CD4-positive, alpha-beta memory T cell (primary cell): ENCODE data around the gene MGST3. TPM values are rescaled to one million over a fixed set of nuclear protein-coding genes. Genes with fewer than 3 reads are reported as not detected.

Experiments
- CTCF ChIA-PET: fragments of 350-600 bp; sonication (Branson Sonifier 250); formaldehyde crosslinking; loops from one replicate; lab custom pipeline; 2021; ENCODE audit warnings: inconsistent platforms; ENCODE audit not compliant: partially characterized antibody; lab: Charles Lee
- POLR2A ChIA-PET: fragments of 350-600 bp; sonication (Branson Sonifier 250); formaldehyde crosslinking; loops from one replicate; lab custom pipeline; 2021; ENCODE audit not compliant: partially characterized antibody; lab: Charles Lee
- DNase-seq, 5 donors: peaks; one replicate each; pipeline versions ENCODE4 v3.0.0 to v3.0.0-alpha.2; 2020 to 2022; ENCODE audit warnings: mixed read lengths in 1 of 5
- H3K27ac ChIP-seq: one replicate; pipeline ENCODE4 v1.7.0; 2013; ENCODE audit warnings: low read depth, low read length
- H3K27me3 ChIP-seq: 2 replicates; pipeline ENCODE4 v1.7.0; 2013; ENCODE audit warnings: mild to moderate bottlenecking, low read length, moderate library complexity; ENCODE audit not compliant: insufficient read depth
- H3K36me3 ChIP-seq: 2 replicates; pipeline ENCODE4 v1.7.0; 2013; ENCODE audit warnings: mild to moderate bottlenecking, low read length, moderate library complexity; ENCODE audit not compliant: insufficient read depth
- H3K4me1 ChIP-seq: 2 replicates; pipeline ENCODE4 v1.7.0; 2013; ENCODE audit warnings: mild to moderate bottlenecking, low read length, moderate library complexity; ENCODE audit not compliant: insufficient read depth
- H3K4me3 ChIP-seq, 2 donors: one replicate each; pipeline ENCODE4 v1.7.0; 2013; ENCODE audit warnings: low read length in 2 of 2, mild to moderate bottlenecking in 1 of 2
- H3K9me3 ChIP-seq, 2 donors: one replicate each; pipeline ENCODE4 v1.7.0; 2013; ENCODE audit warnings: low read length in 2 of 2, control low read depth in 1 of 2; ENCODE audit not compliant: control insufficient read depth in 1 of 2
- H3K27ac Mint-ChIP-seq, 7 donors: one replicate each; pipeline ENCODE4 v1.8.0; 2020 to 2021; ENCODE audit warnings: mixed read lengths in 7 of 7, mild to moderate bottlenecking in 6 of 7, inconsistent platforms in 3 of 7, moderate library complexity in 3 of 7
- H3K27me3 Mint-ChIP-seq, 2 donors: one replicate each; pipeline ENCODE4 v1.8.0; 2020 to 2021; ENCODE audit warnings: mixed read lengths in 2 of 2
- H3K36me3 Mint-ChIP-seq, 2 donors: one replicate each; pipeline ENCODE4 v1.8.0; 2020 to 2021; ENCODE audit warnings: mixed read lengths in 2 of 2, inconsistent platforms in 1 of 2, mild to moderate bottlenecking in 1 of 2
- H3K4me1 Mint-ChIP-seq, 4 donors: one replicate each; pipeline ENCODE4 v1.8.0; 2020 to 2021; ENCODE audit warnings: mixed read lengths in 4 of 4, mild to moderate bottlenecking in 1 of 4
- H3K4me3 Mint-ChIP-seq, 8 donors: one replicate each; pipeline ENCODE4 v1.8.0; 2020 to 2021; ENCODE audit warnings: mixed read lengths in 8 of 8, mild to moderate bottlenecking in 7 of 8, moderate library complexity in 6 of 8, inconsistent platforms in 3 of 8
- H3K9me3 Mint-ChIP-seq, 8 donors: one replicate each; pipeline ENCODE4 v1.8.0; 2020 to 2021; ENCODE audit warnings: mixed read lengths in 8 of 8, mild to moderate bottlenecking in 5 of 8, inconsistent platforms in 3 of 8, moderate library complexity in 1 of 8
- intact Hi-C: fragments of 100-400 bp; cut with micrococcal nuclease; formaldehyde crosslinking; loops from one replicate; pipeline ENCODE4 v1.15.1; 2023
- polyA plus RNA-seq, 2 donors: library from polyadenylated mRNA; unstranded; fragments of 300-500 nt; fragmentation: Illumina TruSeq; gene quantifications; one replicate each; pipeline ENCODE4 v1.2.3, GENCODE V29; 2021
- total RNA-seq, 2 experiments: library from RNA; stranded (reverse); gene quantifications; one replicate each; pipeline ENCODE4 v1.2.3, GENCODE V29; 2021

MGST3 gene
- total and polyA plus RNA-seq, 4 experiments from 2014 or later: 67.6 to 176 (median 123) TPM

- H3K27ac Mint-ChIP-seq: no peak overlapping the region
- no peak overlapping the region for H3K4me3 Mint-ChIP-seq
These were observed 9.0 kb downstream of the MGST3 start for GRCh38 chr1:165639821-165640623.

GRCh38 chr1:165641231-165641987 lies 10.4 kb downstream of the MGST3 start:
- CTCF ChIA-PET: no interaction called here
- Mint-ChIP-seq H3K36me3 (peaks cover 7 to 31% of the 10 kb centered on the region in 2 donors), H3K9me3 (no peaks in the 10 kb centered on the region), H3K4me3 (no peak overlapping the region), H3K27me3 (no peaks in the 10 kb centered on the region), H3K4me1 (peaks cover 22 to 33% (median 23%) of the 10 kb centered on the region in 4 donors), H3K27ac (no peak overlapping the region)
- intact Hi-C loops: no loop called here
- H3K27ac ChIP-seq: no peak overlapping the region
- POLR2A ChIA-PET: no interaction called here
- DNase-seq: no peak
- H3K36me3 ChIP-seq: no peaks in the 10 kb centered on the region
- no peaks in the 10 kb centered on the region for H3K27me3 ChIP-seq
- H3K4me3 ChIP-seq: no peak overlapping the region
- peaks cover 13% of the 10 kb centered on the region for H3K4me1 ChIP-seq
- no peaks in the 10 kb centered on the region for H3K9me3 ChIP-seq

More at GRCh38 chr1:165639821-165640623, 9.0 kb downstream of the MGST3 start:
- DNase-seq: no peak
- no peaks in the 10 kb centered on the region for H3K27me3 Mint-ChIP-seq
- Histone ChIP-seq H3K9me3 (no peaks in the 10 kb centered on the region), H3K27me3 (no peaks in the 10 kb centered on the region), H3K4me3 (no peak overlapping the region), H3K4me1 (no peaks in the 10 kb centered on the region), H3K27ac (no peak overlapping the region), H3K36me3 (no peaks in the 10 kb centered on the region)
- ChIA-PET POLR2A (no interaction called here), CTCF (no interaction called here)
- no peaks in the 10 kb centered on the region for H3K9me3 Mint-ChIP-seq
- peaks cover 12 to 19% (median 17%) of the 10 kb centered on the region in 4 donors for H3K4me1 Mint-ChIP-seq
- peaks cover 7 to 29% of the 10 kb centered on the region in 2 donors for H3K36me3 Mint-ChIP-seq
- intact Hi-C loops: loop anchor here (10.0 kb wide), 1 partner anchor 185 kb away; the partner anchor contains the start of gene UCK2

- H3K27me3 ChIP-seq: no peaks in the 10 kb centered on the region
- ChIA-PET POLR2A (interaction anchor here (0.6 to 2.7 kb wide), 2 partner anchors 13 to 421 kb away, joined by 3 to 10 read pairs; partner anchors contain the start of gene MGST3), CTCF (no interaction called here)
- Mint-ChIP-seq H3K9me3 (no peaks in the 10 kb centered on the region), H3K4me1 (peaks cover 21 to 45% (median 31%) of the 10 kb centered on the region in 4 donors), H3K27ac (peak overlapping the region in 2 of 7 donors; percentile 12 to 46), H3K4me3 (no peak overlapping the region), H3K36me3 (peaks cover under 1 to 14% of the 10 kb centered on the region in 2 donors), H3K27me3 (no peaks in the 10 kb centered on the region)
- no peak for DNase-seq
- H3K4me1 ChIP-seq: peaks cover 22% of the 10 kb centered on the region
- no peaks in the 10 kb centered on the region for H3K9me3 ChIP-seq
- H3K27ac ChIP-seq: no peak overlapping the region
- intact Hi-C loops: no loop called here
- H3K36me3 ChIP-seq: no peaks in the 10 kb centered on the region
- no peak overlapping the region for H3K4me3 ChIP-seq
These were observed 13.2 kb downstream of the MGST3 start for GRCh38 chr1:165644064-165644735.

- DNase-seq: peak; percentile 29 to 59 (median 55)
These were observed 14.8 kb downstream of the MGST3 start for GRCh38 chr1:165645654-165646366.

GRCh38 chr1:165647517-165647916 lies 16.5 kb downstream of the MGST3 start:
- DNase-seq: no peak
- no peak overlapping the region for H3K27ac ChIP-seq
- CTCF ChIA-PET: interaction anchor here (0.6 kb wide), 1 partner anchor 151 kb away, joined by 3 read pairs; no protein-coding TSS in a partner anchor
- H3K4me1 ChIP-seq: peaks cover 22% of the 10 kb centered on the region
- no peaks in the 10 kb centered on the region for H3K9me3 ChIP-seq
- H3K36me3 ChIP-seq: peaks cover 13% of the 10 kb centered on the region
- intact Hi-C loops: no loop called here
- Mint-ChIP-seq H3K4me3 (no peak overlapping the region), H3K27me3 (no peaks in the 10 kb centered on the region), H3K4me1 (peaks cover 18 to 36% (median 25%) of the 10 kb centered on the region in 4 donors), H3K27ac (peak overlapping the region in 2 of 7 donors; percentile 27 to 30), H3K9me3 (no peaks in the 10 kb centered on the region), H3K36me3 (peaks cover 7 to 19% of the 10 kb centered on the region in 2 donors)
- no peaks in the 10 kb centered on the region for H3K27me3 ChIP-seq
- H3K4me3 ChIP-seq: no peak overlapping the region
- POLR2A ChIA-PET: interaction anchor here (1.5 kb wide), 2 partner anchors 11 to 16 kb away, joined by 6 to 7 read pairs; partner anchors contain the start of gene MGST3

More at GRCh38 chr1:165645654-165646366, 14.8 kb downstream of the MGST3 start:
- POLR2A ChIA-PET: interaction anchor here (1.4 to 2.7 kb wide), 3 partner anchors 15 to 123 kb away, joined by 4 to 10 read pairs (median 6); partner anchors contain the start of genes MGST3 and TMCO1
- Mint-ChIP-seq H3K9me3 (no peaks in the 10 kb centered on the region), H3K4me3 (peak overlapping the region in 7 of 8 donors; percentile 2 to 65 (median 39)), H3K27me3 (no peaks in the 10 kb centered on the region), H3K27ac (peak overlapping the region in 5 of 7 donors; percentile 37 to 71 (median 54)), H3K36me3 (peaks cover 7 to 10% of the 10 kb centered on the region in 2 donors), H3K4me1 (peaks cover 18 to 33% (median 24%) of the 10 kb centered on the region in 4 donors)
- intact Hi-C loops: no loop called here
- H3K27me3 ChIP-seq: no peaks in the 10 kb centered on the region
- H3K27ac ChIP-seq: no peak overlapping the region
- CTCF ChIA-PET: interaction anchor here (1.0 to 1.4 kb wide), 2 partner anchors 53 to 269 kb away, joined by 3 to 4 read pairs; no protein-coding TSS in a partner anchor
- no peaks in the 10 kb centered on the region for H3K9me3 ChIP-seq
- no peak overlapping the region for H3K4me3 ChIP-seq
- H3K36me3 ChIP-seq: peaks cover 4% of the 10 kb centered on the region
- peaks cover 22% of the 10 kb centered on the region for H3K4me1 ChIP-seq

GRCh38 chr1:165647970-165648369 lies 16.9 kb downstream of the MGST3 start:
- Histone ChIP-seq H3K36me3 (peaks cover 17% of the 10 kb centered on the region), H3K27me3 (no peaks in the 10 kb centered on the region), H3K4me3 (no peak overlapping the region), H3K9me3 (no peaks in the 10 kb centered on the region), H3K4me1 (peaks cover 22% of the 10 kb centered on the region), H3K27ac (no peak overlapping the region)
- H3K27ac Mint-ChIP-seq: peak overlapping the region in 1 of 7 donors; percentile 64
- intact Hi-C loops: no loop called here
- DNase-seq: no peak
- H3K4me3 Mint-ChIP-seq: no peak overlapping the region
- H3K9me3 Mint-ChIP-seq: no peaks in the 10 kb centered on the region
- ChIA-PET POLR2A (interaction anchor here (1.5 kb wide), 2 partner anchors 11 to 16 kb away, joined by 6 to 7 read pairs; partner anchors contain the start of gene MGST3), CTCF (no interaction called here)
- peaks cover 9 to 24% of the 10 kb centered on the region in 2 donors for H3K36me3 Mint-ChIP-seq
- no peaks in the 10 kb centered on the region for H3K27me3 Mint-ChIP-seq
- peaks cover 18 to 36% (median 25%) of the 10 kb centered on the region in 4 donors for H3K4me1 Mint-ChIP-seq
